ENCODE data around the gene RETREG2. TPM values are rescaled to one million over a fixed set of nuclear protein-coding genes. Genes with fewer than 3 reads are reported as not detected.
A peak's percentile ranks its signal among the peaks of the same experiment; 100 is the strongest.

Gene RETREG2
- total RNA-seq, 1 experiment from 2014 or later, result 106 TPM

- POLR2A ChIA-PET, result interaction anchor here (0.6 to 2.1 kb wide), 2 partner anchors 16 to 52 kb away, joined by 6 to 11 read pairs; partner anchors contain the start of genes CNPPD1, GLB1L and STK16
Observed at GRCh38 chr2:219228911-219229304, 50.8 kb downstream of the RETREG2 start.

GRCh38 chr2:219229305-219230058 lies 51.4 kb downstream of the RETREG2 start, which contains the start of the genes ANKZF1 and ATG9A:
ANKZF1 (plus strand) TSS chr2:219229806; CDS start chr2:219230258, 452 bp downstream.
ATG9A (minus strand) TSS chr2:219229636; CDS start chr2:219228024, 1,612 bp downstream.
- Histone ChIP-seq H3K4me3 (ENCODE audit: low read depth in 2 of 2, low read length in 2 of 2) (peak within 1 kb of the TSS; percentile 98 to 99), H3K27ac (ENCODE audit: low read length) (peak within 1 kb of the TSS; percentile 91), H3K36me3 (ENCODE audit: control insufficient read depth, insufficient read depth, low read length) (peaks cover 11% of the 10 kb centered on the region; the same call in 1 of the 2 replicates), H3K27me3 (ENCODE audit: control insufficient read depth, insufficient read depth, low read length) (no peaks in the 10 kb centered on the region), H3K4me1 (ENCODE audit: control insufficient read depth, insufficient read depth, low read length) (peaks cover 8% of the 10 kb centered on the region), H3K9me3 (ENCODE audit: control insufficient read depth, insufficient read depth, low read depth, low read length) (no peaks in the 10 kb centered on the region)
- TF ChIP-seq TCF7L2 (IDR thresholded peaks at IDR 0.05; ENCODE audit: low read depth, low read length), result no peak
- peak; percentile 82 for TF ChIP-seq POLR2AphosphoS5 (IDR thresholded peaks at IDR 0.05; ENCODE audit: low read depth, low read length)
- TF ChIP-seq, protein P1, sequence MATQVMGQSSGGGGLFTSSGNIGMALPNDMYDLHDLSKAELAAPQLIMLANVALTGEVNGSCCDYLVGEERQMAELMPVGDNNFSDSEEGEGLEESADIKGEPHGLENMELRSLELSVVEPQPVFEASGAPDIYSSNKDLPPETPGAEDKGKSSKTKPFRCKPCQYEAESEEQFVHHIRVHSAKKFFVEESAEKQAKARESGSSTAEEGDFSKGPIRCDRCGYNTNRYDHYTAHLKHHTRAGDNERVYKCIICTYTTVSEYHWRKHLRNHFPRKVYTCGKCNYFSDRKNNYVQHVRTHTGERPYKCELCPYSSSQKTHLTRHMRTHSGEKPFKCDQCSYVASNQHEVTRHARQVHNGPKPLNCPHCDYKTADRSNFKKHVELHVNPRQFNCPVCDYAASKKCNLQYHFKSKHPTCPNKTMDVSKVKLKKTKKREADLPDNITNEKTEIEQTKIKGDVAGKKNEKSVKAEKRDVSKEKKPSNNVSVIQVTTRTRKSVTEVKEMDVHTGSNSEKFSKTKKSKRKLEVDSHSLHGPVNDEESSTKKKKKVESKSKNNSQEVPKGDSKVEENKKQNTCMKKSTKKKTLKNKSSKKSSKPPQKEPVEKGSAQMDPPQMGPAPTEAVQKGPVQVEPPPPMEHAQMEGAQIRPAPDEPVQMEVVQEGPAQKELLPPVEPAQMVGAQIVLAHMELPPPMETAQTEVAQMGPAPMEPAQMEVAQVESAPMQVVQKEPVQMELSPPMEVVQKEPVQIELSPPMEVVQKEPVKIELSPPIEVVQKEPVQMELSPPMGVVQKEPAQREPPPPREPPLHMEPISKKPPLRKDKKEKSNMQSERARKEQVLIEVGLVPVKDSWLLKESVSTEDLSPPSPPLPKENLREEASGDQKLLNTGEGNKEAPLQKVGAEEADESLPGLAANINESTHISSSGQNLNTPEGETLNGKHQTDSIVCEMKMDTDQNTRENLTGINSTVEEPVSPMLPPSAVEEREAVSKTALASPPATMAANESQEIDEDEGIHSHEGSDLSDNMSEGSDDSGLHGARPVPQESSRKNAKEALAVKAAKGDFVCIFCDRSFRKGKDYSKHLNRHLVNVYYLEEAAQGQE (IDR thresholded peaks at IDR 0.05; ENCODE audit: insufficient read depth in 1 of 2, low read depth in 2 of 2, low read length in 1 of 2), result 0 out of 4 replicates have a peak, but pooled peaks of 1 of the 2 experiments have one; percentile 39
- TF ChIP-seq CTCF (IDR thresholded peaks at IDR 0.05), result no peak
- TF ChIP-seq SIN3A (IDR thresholded peaks at IDR 0.05; ENCODE audit: borderline replicate concordance, insufficient read depth, low read depth, low read length), result peak; percentile 80; the same call in 1 of the 2 replicates
- POLR2A ChIA-PET, result interaction anchor here (0.6 to 2.1 kb wide), 2 partner anchors 16 to 53 kb away, joined by 6 to 11 read pairs; partner anchors contain the start of genes CNPPD1, GLB1L and STK16
- ATAC-seq (peak; percentile 99), DNase-seq (ENCODE audit: low read depth, low spot score) (peak; percentile 90)
- no TSS peak for BruUV-seq (replicated peaks)
- CTCF ChIA-PET, result no interaction called here
- intact Hi-C loops (cut with micrococcal nuclease; ENCODE audit: unreplicated experiment) (no loop called here), in situ Hi-C loops (cut with HindIII; ENCODE audit: low pct_unique_long_range_greater_than_20kb, low sequenced_read_pairs) (no loop called here)

More at GRCh38 chr2:219228911-219229304, 50.8 kb downstream of the RETREG2 start:
- CTCF ChIA-PET, result no interaction called here
- TF ChIP-seq CTCF (IDR thresholded peaks at IDR 0.05) (no peak), POLR2AphosphoS5 (IDR thresholded peaks at IDR 0.05; ENCODE audit: low read depth, low read length) (no peak), SIN3A (IDR thresholded peaks at IDR 0.05; ENCODE audit: borderline replicate concordance, insufficient read depth, low read depth, low read length) (no peak), TCF7L2 (IDR thresholded peaks at IDR 0.05; ENCODE audit: low read depth, low read length) (no peak)
- TF ChIP-seq, protein P1 (IDR thresholded peaks at IDR 0.05; ENCODE audit: insufficient read depth in 1 of 2, low read depth in 2 of 2, low read length in 1 of 2), result no peak
- peak; percentile 43 for ATAC-seq
- Histone ChIP-seq H3K4me3 (ENCODE audit: low read depth in 2 of 2, low read length in 2 of 2) (peak overlapping the region; percentile 98 to 99), H3K36me3 (ENCODE audit: control insufficient read depth, insufficient read depth, low read length) (peaks cover 13% of the 10 kb centered on the region; the same call in 1 of the 2 replicates), H3K27ac (ENCODE audit: low read length) (peak overlapping the region; percentile 91), H3K4me1 (ENCODE audit: control insufficient read depth, insufficient read depth, low read length) (peaks cover 8% of the 10 kb centered on the region), H3K27me3 (ENCODE audit: control insufficient read depth, insufficient read depth, low read length) (no peaks in the 10 kb centered on the region), H3K9me3 (ENCODE audit: control insufficient read depth, insufficient read depth, low read depth, low read length) (no peaks in the 10 kb centered on the region)
- intact Hi-C loops (cut with micrococcal nuclease; ENCODE audit: unreplicated experiment) (no loop called here), in situ Hi-C loops (cut with HindIII; ENCODE audit: low pct_unique_long_range_greater_than_20kb, low sequenced_read_pairs) (no loop called here)
- no TSS peak for BruUV-seq (replicated peaks)
- no peak for DNase-seq (ENCODE audit: low read depth, low spot score)

All from Panc1 (cell line).